Iris pigment epithelial cell (primary cell): Measurements from ENCODE around the gene FKBP11.
"Not testable (repeated sequence)": the region's sequence is repeated elsewhere in the genome, so short reads cannot be mapped to it uniquely, and the experiment has no call there.

Experiments
- DNase-seq: peaks from one replicate; pipeline ENCODE4 v3.0.0-alpha.2; 2011; ENCODE audit warnings: low read depth

The FKBP11 gene

DNA sequence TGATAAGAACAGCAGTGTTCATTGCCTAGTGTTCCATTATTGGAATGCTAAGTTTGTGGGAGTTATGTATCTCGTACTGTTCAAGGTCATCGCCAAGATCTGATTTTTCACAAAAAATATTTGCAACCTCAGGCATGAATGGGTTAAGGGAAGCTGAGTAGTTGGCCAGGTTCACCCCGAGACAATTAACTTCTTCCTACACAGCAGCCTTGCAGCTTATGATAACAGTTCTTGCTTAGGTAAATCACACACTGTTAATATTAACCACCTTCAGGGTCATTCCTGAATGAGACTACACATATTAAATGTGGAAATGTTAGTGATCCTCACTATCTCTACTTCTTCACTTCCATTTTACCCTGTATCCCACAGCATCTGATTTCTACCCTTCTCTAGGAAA lies 18.0 kb downstream of the FKBP11 start:
- DNase-seq: no peak

DNA sequence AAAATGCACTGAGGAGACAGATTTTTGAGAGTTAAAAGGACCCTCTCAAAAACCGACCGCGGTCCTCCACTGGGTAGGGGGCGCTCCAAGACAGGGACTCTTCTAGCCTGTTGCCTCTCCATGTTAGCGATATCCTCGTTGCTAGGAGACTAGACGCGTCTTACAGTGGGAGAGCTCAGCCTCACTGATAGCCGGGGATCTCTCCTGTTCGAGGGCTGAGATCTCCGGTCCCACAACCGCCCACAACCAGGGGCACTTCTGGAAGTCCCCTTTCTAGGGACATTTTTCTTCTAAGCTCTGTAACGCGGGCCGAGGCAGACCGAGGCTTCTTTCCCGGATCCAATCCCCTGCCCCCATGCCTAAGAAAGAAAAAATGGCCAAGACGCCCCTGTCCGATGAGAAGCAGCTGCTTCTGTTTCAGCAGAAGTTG lies 21.3 kb downstream of the FKBP11 start:
- peak; percentile 85 for DNase-seq

DNA sequence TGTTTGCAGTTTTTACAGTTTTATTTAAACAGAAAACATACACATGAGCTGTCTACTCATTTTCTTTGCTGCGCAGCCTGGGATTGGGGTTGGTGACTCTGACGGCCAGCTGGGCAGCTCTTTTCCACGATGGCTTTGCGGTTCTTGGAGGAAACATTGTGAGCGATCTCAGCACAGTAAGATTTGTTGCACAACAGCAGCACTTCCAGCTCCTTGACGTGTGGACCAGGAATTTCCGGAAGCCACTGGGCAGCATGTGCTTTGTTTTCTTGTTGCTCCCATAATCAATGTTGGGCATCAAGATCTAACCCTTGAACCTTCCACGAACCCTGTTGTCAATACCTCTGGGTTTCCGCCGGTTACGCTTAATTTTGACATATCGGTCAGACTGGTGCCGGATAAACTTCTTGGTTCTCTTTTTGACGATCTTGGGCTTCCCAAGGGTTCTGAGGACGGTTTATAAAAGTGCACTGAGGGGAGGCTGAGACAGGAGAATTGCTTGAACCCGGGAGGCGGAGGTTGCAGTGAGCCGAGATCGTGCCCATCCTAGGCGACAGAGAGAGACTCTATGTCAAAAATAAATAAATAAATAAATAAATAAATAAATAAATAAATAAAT lies 21.8 kb downstream of the FKBP11 start:
- DNase-seq: peak; percentile 61

DNA sequence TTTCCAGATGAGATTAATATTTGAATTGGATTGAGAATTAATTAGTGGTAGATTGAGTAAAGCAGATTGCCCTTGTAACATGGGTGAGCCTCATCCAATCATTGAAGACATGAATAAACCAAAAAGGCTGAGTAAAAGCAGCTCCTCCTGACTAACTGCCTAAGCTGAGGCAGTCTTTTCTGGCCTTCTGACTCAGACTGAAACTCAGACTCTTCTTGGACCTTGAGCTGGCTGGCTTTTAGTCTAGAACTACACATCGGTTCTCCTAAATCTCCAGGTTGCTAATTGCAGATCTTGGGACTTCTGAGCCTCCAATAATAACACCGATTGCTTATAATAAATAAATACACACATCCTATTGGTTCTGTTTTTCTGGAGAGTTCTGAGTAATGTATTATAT lies 24.0 kb downstream of the FKBP11 start:
- peak; percentile 55 for DNase-seq

DNA sequence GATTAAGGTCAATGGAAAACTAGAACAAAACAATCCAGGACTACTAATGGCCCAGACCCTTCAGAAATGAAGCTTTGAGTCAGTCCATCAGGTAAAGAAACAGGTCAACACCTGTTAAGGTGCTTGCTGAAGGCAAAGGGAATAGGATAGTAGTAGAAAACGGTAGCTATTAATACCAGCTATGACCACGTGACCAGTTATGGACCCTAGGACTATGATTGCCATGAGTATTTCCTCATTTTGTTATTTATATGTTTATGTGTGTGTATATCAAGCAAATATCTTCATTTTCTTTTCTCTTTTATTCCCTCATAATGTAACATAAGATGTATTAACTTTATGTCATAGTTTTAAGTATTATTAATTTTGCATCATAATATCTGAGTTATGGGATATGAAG lies 25.6 kb downstream of the FKBP11 start:
- DNase-seq: no peak

DNA sequence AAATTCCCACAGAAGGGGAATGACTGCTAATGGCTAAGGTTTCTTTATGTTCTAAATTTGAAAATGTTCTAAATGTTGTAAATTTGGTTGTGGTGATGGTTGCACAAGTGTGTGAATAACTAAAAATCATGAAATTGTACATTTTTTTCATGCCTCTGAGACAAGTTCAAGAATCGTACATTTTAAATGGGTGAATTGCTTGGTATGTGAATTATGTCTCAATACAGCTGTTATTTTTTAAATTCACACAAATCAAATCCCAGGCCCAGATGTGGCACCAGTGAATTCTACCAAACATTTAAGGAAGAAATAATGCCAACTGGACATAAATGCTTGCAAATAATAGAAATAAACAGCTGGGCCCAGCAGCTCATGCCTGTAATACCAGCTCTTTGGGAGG lies 31.0 kb downstream of the FKBP11 start:
- DNase-seq: no peak

DNA sequence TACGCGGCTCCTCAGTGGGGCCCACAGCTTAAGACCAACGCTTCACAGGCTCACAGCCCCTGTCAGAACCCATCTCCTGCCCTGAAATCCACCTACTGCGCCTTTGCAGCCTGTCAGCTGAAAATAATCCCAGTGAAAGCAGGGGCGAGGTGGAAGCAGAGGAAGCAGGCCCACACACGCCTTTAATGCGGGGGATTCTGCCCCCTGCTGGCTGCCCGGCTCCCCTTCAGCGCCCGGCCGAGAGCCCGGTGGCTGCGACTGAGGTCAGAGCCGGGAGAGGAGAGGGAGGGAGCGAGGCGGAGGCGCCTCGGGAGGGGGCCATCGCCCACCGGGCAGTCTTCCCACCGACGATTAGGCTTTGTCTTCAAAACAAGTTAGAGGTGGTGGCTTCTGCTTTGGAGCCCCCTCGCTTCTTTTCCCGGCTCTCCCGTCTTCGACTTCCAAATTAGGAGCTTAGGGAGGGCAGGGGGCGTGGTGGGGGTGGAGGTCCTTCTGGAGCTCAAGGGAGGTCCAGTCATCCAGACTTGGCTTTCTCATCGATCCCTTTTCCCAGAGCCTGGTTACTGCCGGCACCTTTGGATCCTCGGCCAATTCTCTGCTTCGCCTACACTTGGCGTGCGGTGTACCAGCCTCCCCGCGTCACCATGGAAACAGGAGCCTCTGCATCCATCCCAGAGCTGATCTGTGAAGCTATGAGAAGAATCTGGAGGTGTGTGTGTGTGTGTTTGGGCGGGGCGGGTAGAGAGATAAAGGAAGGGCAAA lies 34.5 kb downstream of the FKBP11 start:
- peak; percentile 68 for DNase-seq

DNA sequence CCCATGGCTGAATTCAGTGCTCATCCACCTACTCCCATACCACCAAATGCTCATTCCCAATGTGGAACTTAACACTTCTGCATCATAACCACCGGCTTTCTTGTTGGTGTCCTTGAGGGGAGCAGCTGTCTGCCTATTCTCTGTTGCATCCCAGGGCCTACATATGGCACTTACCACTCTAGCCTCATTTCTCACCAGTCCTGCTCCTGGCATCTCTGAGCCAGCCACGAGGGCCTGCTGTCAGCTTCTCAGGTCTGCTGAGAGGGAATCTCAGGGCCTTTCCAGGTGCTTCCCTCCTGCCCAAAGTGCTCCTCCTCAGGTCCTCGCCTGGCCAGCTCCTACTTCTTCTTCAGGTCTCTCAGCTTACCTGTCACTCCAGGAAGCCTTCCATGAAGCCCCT lies 35.6 kb downstream of the FKBP11 start:
- no peak for DNase-seq

DNA sequence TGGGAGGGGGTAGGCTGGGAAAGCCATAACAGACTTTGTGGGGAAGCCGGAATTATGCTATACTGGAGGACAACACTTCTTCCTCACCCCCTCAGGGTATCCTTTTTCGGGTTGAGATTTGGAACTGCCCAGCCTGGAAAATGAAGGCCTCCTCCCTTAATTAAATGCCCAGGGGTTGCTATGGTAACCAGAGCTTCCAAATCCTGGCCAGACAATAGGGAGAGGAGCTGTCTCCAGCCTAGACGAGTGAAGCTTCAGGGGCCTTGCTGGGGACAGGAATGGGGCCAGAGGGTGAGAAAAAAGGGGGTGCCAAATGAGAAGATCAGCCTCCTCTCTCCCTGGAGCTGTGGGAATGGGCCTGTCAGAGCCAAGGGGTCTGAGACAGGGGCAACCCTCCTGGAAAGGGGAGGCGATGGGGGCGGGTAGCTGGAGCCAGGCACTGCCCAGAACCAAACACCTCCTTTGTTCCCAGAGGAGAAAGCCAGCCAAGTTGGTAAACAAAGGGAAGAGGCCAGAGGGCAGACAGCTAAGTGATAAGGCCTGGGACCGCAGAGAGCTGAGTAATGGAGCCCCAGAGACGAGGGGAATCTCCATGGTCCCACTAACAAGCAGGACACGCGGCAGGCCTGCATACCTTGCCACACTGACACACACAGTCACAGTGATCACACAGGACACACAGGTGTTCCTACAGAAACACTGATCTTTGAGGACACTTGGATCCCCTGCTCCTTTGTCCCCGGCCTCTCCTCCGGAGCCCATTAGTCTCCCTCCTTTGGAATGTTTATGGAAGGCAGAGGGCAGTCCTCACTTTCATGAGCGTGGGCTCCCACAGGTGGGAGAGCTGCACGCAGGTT lies 41.8 kb downstream of the FKBP11 start:
- no peak for DNase-seq

DNA sequence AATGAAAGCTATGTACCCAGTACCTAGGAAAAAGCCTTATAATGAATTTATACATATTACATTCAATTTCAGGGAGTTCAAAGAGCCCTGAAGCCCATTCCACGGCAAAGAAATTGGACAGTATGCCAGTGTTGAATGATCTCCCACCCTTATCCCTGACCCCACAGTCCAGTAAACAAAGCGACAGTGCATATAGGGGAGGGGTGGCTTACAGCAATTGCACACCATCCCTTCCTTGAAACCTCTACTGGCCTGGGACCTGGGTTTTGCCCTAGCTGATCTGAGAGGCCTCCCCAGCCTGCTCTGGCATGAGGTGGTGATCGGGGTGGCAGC lies 42.4 kb downstream of the FKBP11 start:
- no peak for DNase-seq

DNA sequence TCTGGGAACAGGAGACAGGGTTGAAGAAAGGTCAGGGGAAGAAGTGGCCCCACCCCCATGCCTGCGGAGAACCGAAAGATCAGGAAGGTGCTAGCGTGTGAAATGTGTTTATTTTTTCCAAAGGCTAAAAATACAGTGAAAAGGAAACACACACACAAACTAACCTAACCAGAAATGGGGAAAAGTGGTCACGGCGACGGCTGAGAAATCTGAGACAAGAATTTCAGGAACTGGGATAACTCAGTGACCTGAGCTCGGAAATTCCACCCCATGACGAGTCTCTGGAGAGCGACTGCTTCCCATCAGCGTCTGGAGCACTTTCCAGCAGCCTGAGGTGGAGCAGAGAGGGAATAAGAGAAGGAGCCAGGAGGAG lies 43.0 kb downstream of the FKBP11 start:
- DNase-seq: peak; percentile 36

DNA sequence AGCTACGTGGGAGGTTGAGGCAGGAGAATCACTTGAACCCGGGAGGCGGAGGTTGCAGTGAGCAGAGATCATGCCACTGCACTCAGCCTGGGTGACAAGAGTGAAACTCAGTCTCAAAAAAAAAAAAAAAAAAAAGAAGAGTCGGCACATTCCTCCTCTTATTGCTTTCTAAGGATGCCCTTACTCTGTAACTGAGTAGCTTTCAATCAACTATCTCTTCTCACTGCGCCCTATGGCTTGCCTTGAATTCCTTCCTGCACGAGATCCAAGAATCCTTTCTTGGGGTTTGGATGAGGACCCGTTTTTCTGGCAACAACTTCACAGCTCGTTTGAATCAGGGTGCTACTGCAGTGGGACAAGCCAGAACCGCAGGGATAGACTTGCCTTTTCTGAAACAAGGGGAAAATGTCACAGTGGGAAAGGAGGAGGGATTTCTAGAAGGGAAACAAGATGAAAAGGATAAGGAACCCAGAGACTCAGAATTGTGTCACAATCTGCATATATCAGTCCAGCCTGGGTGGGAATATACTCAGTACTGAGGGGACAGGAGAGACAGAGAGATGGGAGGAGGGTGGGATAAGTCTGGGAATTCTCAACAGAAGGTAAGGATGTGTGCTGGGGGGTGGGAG lies 43.5 kb downstream of the FKBP11 start:
- DNase-seq: no peak

DNA sequence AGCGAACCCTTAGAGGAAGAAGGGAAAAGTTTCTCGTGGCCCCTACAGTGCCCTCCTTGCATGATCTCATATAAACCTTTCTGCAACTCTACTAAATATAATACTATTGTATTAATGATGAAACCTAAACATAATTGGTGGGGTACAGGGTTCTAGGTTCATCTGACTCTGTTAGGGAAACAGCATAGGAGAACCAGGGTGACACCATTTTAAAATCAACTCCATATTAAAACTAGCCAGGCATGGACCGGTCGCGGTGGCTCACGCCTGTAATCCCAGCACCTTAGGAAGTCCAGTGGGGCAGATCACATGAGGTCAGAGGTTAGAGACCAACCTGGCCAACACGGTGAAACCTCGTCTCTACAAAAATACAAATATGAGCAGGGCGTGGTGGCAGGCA lies 44.6 kb downstream of the FKBP11 start:
- no peak for DNase-seq

DNA sequence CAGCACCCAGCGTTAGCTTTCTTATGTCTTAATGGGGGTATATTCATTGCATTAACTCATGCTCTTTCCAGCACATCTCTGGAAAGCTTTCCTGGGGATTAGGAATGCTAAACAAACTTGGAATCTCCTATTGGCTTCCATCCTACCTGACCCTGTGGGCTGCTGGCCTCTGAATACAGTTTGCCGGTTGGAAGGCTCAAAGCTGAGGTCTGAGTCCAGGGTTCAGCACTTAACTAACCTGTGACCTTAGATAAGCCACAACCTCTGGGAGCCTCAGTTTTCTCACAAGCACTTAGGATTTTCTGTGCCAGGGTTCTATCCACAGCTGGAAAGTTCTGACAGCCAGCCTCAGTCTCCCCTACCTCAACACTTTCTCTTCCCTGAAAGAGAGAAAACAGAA lies 46.7 kb downstream of the FKBP11 start:
- DNase-seq: no peak

DNA sequence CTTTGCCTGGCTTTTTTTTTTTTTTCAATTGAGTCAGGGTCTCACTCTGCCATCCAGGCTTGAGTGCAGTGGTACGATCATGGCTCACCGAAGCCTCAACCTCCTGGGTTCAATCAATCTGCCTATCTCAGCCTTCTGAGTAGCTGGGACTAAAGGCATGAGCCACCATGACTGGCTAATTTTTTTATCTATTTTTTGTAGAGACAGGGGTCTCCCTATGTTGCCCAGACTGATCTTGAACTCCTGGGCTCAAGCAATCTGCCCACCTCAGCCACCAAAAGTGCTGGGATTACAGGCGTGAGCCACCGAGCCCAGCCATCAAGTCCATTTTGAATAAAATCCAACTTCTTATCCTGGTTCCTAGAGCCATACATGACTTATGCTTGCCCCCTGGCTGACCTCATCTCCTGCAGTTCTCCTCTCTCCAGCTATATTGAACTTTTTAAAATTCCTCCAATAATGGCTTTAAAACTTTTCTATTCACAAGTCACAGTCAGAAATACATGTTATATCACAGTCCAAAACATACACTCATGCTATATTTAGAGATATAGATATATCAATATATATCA lies 49.3 kb downstream of the FKBP11 start:
- DNase-seq: peak; percentile 22

DNA sequence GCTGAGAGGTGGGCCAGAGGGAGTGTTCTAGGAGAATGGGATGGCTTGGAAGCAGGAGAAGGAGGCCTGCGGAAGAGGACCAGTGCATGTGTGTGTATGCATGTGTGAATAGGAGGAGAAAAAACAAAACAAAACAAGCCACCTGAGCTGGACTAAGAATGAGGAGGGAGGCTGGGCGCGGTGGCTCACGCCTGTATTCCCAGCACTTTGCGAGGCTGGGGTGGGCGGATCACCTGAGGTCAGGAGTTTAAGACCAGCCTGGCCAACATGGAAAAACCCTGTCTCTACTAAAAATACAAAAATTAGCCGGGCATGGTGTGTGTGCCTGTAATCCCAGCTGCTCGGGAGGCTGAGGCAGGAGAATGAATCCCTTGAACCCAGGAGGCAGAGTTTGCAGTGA lies 51.8 kb downstream of the FKBP11 start:
- DNase-seq: not testable (repeated sequence)

DNA sequence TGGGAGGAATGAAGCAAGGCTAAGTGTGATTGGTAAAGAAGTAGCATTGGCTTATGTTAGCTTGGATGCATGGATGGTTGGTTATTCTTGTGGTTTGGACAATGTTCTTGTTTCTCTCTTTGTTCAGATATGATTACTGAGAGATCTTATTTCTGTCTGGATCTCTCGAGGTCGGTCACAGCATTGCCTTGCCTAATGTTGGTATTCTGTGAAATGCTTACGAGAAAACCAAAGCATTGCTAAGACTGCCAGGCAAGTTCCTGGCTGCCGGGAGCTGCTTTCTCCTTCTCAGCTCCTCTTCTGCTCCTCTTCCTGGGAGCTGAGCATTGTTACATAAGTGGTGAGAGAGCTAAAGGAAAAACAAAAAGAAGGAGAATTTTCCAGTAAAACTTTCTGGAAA lies 52.2 kb downstream of the FKBP11 start:
- no peak for DNase-seq
